AG10803 (cell line): ENCODE measurements around the gene SEC16A.

Source experiments
- DNase-seq: peaks from one replicate; pipeline ENCODE4 v3.0.0; 2010; ENCODE audit warnings: low read depth
- H3K4me3 ChIP-seq: 2 replicates; pipeline ENCODE4 v1.5.1; 2011; ENCODE audit warnings: mild to moderate bottlenecking, low read length, control low read depth
- TF ChIP-seq, protein P1 (sequence below): conservative IDR thresholded peaks from 2 replicates; pipeline ENCODE4 v1.5.1; 2011; ENCODE audit warnings: mild to moderate bottlenecking, low read length, control low read depth, inconsistent platforms

SEC16A gene

DNA sequence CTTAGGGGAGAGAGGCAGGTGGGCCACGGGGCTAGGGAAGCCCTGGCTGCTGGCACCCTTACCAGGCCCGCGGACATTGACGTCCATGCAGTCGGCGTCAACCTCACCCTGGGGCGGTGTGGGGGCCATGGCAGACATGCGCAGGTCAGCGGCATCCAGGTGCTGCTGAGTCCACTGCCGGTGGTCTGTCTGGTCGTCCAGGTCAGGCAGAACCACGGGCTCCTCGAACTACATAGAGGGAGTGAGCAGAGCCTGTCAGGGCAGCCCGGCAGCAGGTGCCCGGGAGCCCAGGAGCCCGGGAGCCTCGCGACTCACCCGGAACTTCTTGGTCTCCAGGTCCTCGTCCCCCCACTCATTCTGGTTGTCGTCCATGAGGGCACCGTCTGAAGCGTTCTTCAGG is 18.8 kb upstream of the SEC16A start:
- H3K4me3 ChIP-seq = no peak overlapping the region
- TF ChIP-seq, protein P1, sequence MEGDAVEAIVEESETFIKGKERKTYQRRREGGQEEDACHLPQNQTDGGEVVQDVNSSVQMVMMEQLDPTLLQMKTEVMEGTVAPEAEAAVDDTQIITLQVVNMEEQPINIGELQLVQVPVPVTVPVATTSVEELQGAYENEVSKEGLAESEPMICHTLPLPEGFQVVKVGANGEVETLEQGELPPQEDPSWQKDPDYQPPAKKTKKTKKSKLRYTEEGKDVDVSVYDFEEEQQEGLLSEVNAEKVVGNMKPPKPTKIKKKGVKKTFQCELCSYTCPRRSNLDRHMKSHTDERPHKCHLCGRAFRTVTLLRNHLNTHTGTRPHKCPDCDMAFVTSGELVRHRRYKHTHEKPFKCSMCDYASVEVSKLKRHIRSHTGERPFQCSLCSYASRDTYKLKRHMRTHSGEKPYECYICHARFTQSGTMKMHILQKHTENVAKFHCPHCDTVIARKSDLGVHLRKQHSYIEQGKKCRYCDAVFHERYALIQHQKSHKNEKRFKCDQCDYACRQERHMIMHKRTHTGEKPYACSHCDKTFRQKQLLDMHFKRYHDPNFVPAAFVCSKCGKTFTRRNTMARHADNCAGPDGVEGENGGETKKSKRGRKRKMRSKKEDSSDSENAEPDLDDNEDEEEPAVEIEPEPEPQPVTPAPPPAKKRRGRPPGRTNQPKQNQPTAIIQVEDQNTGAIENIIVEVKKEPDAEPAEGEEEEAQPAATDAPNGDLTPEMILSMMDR = no peak
- no peak for DNase-seq

DNA sequence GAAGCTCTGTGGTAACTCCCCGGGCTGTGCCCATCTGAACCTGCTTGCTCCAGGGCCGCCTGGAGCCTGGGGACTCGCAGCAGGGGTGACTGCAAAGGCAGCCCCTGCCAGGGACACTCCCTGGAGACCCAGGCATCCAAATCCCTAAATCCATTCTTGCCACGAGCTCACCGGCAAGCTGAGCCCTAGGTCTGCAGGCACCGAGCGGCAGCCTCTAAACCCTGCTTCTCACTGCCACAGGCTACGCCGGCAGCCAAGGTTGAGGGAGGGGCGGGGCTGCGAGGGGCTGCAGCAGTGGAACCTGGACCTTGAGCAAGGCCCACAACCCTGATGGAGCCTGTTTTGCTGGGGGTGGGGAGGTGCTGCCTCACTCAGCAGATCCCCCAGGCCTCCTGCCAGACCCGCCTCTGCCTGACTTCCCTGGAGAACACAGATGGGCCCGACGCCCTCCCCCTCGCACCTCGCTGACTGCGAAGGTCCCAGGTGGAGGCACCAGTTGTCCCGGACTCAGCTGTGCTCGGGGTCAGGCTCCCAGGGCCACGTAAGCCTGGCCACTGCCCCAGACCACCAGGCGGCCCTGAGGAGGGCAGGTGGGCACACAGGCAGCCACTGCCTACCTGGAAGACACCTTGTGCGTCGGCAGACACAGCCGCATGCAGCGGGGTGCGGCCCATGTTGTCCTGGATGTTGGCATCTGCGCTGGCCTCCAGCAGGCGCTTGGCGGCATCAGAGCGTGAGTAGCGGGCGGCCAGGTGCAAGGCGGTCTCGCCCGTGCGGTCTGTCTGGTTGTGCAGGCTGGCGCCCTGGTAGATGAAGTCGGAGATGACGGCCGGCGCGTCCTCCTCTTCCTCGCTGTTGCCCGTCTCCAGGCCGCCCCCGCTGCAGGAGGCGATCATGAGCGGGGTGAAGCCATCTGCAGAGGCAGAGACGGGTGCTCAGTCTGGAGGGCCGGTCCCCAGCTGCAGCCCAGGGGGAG is 17.4 kb upstream of the SEC16A start:
- H3K4me3 ChIP-seq = no peak overlapping the region
- TF ChIP-seq, protein P1 = no peak
- no peak for DNase-seq

DNA sequence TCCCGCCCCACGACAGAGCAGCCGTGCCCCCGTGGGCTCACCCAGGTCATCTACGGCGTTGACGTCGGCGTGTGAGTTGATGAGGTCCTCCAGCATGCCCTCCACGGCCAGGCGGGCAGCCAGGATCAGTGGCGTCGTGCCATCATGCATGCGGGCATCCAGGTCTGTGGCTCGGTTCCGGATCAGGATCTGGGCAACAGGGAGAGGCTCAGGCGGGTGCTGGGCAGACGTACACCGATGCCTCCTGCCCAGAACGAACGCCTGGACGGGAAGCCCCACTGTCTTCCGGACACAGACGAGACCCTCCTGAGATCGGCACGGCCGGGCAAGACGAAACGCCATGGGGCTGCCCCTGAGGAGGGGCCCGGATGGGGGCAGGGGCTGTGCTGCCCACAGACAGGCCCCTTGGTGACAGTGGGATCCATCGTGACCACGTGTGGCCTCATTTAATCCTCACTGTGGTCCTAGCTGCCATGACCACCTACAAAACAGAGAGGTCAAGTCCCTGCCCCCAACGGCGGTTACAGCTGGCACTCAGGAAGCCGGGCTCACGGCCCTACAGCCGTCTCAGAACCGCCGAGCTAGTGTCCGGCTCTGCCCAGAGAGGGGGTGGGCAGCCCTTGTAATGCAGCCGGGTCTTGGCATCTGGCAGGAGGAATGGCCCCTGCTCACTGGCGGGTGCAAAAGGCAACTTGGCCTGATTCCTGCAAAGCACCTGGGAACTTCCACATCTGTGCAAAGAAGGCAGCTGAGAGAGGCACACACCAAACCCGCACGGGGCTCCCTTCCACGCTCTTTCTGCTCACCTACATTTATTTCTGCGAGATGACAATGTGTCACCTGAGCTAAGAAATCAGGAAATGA is 16.5 kb upstream of the SEC16A start:
- no peak overlapping the region for H3K4me3 ChIP-seq
- DNase-seq = no peak
- TF ChIP-seq, protein P1 = no peak

DNA sequence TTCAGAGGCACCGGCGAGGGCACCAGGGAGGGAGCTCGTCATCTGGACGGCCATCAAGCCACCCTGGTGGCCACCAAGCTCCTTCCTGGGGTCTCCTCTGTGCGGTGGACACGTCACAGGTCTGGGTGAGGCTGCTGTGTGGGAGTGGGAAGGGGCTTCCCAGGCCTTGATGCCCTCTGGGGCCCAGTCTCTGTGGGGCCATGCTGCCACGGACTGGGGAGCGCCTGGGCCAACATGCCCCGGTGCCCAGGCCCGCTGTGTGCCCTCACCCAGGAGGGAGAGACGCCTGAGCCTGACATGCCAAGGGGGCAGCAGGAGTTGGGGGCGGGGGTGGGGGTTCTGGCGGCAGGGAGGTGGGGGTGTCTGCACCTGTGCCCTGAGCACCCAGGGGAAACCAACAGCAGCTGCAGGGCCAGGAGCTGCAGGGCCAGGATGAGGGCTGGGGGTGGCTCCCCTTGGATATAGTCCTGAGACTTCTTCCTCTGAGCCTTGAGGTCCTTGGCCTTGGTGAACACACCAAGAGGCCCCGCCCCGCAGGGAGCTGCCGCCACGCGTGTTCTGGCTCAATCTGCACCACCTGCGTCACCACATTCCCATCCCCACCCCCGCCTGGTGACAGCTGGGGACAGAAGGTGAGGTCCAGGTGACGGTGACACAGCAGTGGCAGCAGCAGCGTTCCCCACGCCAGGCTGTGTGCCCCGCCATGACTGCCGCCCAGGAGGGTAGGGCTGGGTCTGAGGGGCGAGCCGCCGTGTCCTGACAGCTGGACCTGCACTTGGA is 15.3 kb upstream of the SEC16A start:
- no peak overlapping the region for H3K4me3 ChIP-seq
- DNase-seq = no peak
- TF ChIP-seq, protein P1 = no peak

DNA sequence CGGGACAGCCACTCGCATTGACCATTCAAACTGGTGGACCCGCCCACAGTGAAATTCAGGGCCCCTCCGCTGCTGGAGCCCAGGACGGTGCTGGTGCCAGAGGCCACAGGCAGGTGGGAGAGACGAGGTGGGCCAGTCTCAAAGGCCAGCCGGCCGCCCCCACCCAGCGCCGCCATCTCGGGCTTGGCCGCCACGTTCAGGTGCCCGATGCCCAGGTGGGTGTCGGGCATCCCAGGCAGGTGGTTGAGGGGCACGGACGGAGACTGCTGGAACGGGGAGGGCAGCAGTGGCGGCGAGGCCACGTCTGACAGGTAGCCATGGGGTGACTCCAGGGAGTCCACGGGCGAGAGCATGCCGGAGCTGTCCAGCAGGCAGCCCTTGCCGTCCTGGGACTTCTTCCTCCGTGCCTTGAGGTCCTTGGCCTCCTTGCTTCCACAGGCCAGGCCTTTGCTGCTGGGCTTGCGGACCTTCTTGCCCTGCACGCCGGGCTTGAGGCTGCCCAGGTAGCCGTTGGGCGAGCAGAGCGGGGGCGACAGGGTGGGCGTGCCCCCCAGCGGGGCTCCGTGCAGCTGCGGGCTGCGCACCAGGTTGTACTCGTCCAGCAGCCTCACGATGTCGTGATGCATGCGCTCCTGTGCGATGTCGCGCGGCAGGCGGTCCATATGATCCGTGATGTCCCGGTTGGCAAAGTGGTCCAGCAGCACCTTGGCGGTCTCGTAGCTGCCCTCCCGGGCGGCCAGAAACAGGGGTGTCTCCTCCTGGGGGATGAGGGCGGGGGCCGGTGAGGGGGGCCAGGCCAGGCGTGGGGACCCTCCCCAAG is 14.2 kb upstream of the SEC16A start:
- DNase-seq = no peak
- TF ChIP-seq, protein P1 = no peak
- H3K4me3 ChIP-seq = no peak overlapping the region

DNA sequence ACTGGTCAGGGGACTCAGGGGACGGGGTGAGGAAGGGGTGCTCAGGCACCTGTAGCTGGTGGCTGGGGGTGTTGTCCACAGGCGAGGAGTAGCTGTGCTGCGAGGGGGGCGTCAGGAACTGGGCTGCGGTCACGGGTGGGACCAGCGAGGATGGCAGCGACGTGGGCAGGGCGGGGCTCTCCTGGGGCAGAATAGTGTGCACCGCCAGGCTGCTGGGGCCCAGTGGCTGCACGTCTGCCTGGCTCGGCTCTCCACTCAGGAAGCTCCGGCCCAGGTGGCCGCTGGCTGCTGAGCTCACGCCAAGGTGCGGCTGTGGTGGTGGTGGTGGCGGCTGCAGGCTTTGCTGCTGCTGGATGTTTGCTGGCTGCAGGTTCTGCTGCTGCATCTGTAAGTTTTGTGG is 13.3 kb upstream of the SEC16A start:
- TF ChIP-seq, protein P1 = no peak
- no peak for DNase-seq

More for the DNA sequence above, 13.3 kb upstream of the SEC16A start:
- no peak overlapping the region for H3K4me3 ChIP-seq
